HG02885 (cell line): Measurements from ENCODE around the gene GOLGA8N.

ENCODE experiments used
- ATAC-seq: cut with Tn5 transposase; IDR thresholded peaks from one replicate; pipeline ENCODE4 v1.9.1; 2021; ENCODE audit warnings: mild to moderate bottlenecking; ENCODE audit not compliant: unreplicated experiment, poor library complexity

The GOLGA8N gene

GRCh38 chr15:32649342-32649741 is 56.1 kb downstream of the GOLGA8N start:
- ATAC-seq: no peak

DNA sequence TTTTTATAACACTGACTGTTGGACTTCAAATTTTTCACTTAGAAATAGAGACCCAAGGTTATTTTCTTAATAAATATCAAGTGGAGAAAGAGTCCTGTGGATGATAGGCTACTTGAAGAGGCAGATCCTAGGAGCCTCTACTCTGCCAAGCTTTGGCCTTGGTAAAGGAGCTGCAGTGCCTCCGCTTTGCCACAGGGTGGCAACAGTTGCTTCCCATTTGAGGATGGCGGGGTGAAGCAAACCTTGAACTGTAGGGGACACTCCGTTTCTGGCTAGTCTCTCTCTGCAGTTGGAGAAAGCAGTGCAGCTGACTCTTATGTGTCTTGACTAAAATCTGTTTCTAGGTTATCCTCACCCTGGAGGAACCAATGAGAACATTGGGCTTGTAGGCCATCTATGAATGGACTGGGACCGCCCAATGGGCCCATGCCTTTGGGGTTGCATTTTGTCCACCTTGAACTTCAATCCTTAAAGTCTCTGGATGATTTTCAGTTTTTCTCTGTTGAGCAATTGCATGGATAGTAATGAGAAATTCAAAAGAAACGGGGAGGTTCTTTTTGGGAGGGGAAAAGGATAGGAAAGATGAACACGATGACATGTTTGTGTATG is 58.1 kb downstream of the GOLGA8N start:
- peak; percentile 81 for ATAC-seq

- no peak for ATAC-seq
These were observed 58.9 kb downstream of the GOLGA8N start for GRCh38 chr15:32652178-32652577.

- ATAC-seq: no peak
These were observed 62.8 kb downstream of the GOLGA8N start for GRCh38 chr15:32656091-32656490.

DNA sequence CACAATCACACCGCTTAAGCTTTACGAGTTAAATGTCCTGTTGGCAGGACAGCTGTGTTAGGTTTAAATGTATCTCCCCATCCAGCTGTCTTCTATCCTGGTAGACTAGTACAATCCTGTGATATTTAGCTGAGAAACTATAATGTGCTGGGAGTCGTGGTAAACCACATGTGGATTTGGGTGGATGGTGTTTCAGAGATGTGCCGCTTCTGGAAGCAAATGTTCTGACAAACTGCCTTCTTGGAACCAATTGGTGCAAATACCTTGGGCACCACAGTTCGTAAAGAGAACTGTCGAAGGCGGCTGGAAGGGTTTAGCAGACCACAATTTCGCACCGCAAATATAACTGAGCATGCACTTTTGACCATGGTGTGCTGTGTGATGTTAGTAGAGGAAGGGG is 63.2 kb downstream of the GOLGA8N start:
- ATAC-seq: no peak
